GDM1 (cell line): ENCODE measurements around the gene ASIC3.

Source experiments
- DNase-seq: peaks from one replicate; lab custom pipeline; 2025; lab: John Stamatoyannopoulos, UW

The ASIC3 gene

GRCh38 chr7:151071032-151071866 is 22.9 kb downstream of the ASIC3 start:
- no peak for DNase-seq

GRCh38 chr7:151073990-151074389 is 25.7 kb downstream of the ASIC3 start:
- no peak for DNase-seq

GRCh38 chr7:151074817-151075661 is 26.7 kb downstream of the ASIC3 start:
- no peak for DNase-seq

- no peak for DNase-seq
Observed at GRCh38 chr7:151075662-151075971, 27.3 kb downstream of the ASIC3 start.

GRCh38 chr7:151075978-151076426 is 27.7 kb downstream of the ASIC3 start:
- no peak for DNase-seq

GRCh38 chr7:151076863-151077704 is 28.8 kb downstream of the ASIC3 start:
- no peak for DNase-seq

- no peak for DNase-seq
Observed at GRCh38 chr7:151077705-151078232, 29.4 kb downstream of the ASIC3 start.

- DNase-seq, result no peak
Observed at GRCh38 chr7:151078233-151079040, 30.1 kb downstream of the ASIC3 start.

GRCh38 chr7:151079199-151079910 is 31.0 kb downstream of the ASIC3 start:
- DNase-seq, result no peak

GRCh38 chr7:151080067-151080521 is 31.8 kb downstream of the ASIC3 start:
- DNase-seq, result no peak

GRCh38 chr7:151080522-151081169 is 32.3 kb downstream of the ASIC3 start, which contains the start of gene FASTK:
FASTK (minus strand) TSS chr7:151080809; CDS start chr7:151080766, 43 bp downstream.
- DNase-seq, result peak; percentile 87

- no peak for DNase-seq
Observed at GRCh38 chr7:151081170-151082101, 33.1 kb downstream of the ASIC3 start.

- DNase-seq, result no peak
Observed at GRCh38 chr7:151082141-151083070, 34.1 kb downstream of the ASIC3 start.

- DNase-seq, result peak; percentile 65
Observed at GRCh38 chr7:151083071-151083823, 34.9 kb downstream of the ASIC3 start, which contains the start of gene TMUB1. TMUB1 (minus strand) TSS chr7:151083493; CDS start chr7:151082563, 930 bp downstream.

- no peak for DNase-seq
Observed at GRCh38 chr7:151083824-151084160, 35.5 kb downstream of the ASIC3 start.

- no peak for DNase-seq
Observed at GRCh38 chr7:151085329-151085690, 37.0 kb downstream of the ASIC3 start.
